H9 (cell line): ENCODE results near the gene RAET1G. TPM values are rescaled to one million over a fixed set of nuclear protein-coding genes. Genes with fewer than 3 reads are reported as not detected.

ENCODE experiments used
- DNase-seq: peaks from one replicate; pipeline ENCODE4 v3.0.0-alpha.2; 2017
- H2AFZ ChIP-seq: one replicate; pipeline ENCODE4 v1.6.1; 2013; ENCODE audit warnings: mild to moderate bottlenecking, low read length, control low read depth, moderate library complexity
- H2AK5ac ChIP-seq: 2 replicates; pipeline ENCODE4 v1.6.1; 2013; ENCODE audit warnings: low read length, control low read depth, mixed read lengths; ENCODE audit not compliant: insufficient read length
- H2BK120ac ChIP-seq: one replicate; pipeline ENCODE4 v1.6.1; 2013; ENCODE audit warnings: low read depth, mild to moderate bottlenecking, low read length, control low read depth, inconsistent platforms; ENCODE audit not compliant: poor library complexity, severe bottlenecking
- H2BK12ac ChIP-seq: 2 replicates; pipeline ENCODE4 v1.6.1; 2013; ENCODE audit warnings: low read length, control low read depth, mixed read lengths, low read depth; ENCODE audit not compliant: insufficient read length
- H2BK15ac ChIP-seq: 2 replicates; pipeline ENCODE4 v1.6.1; 2013; ENCODE audit warnings: low read depth, low read length, control low read depth
- H2BK20ac ChIP-seq: one replicate; pipeline ENCODE4 v1.6.1; 2013; ENCODE audit warnings: low read depth, mild to moderate bottlenecking, low read length, control low read depth, inconsistent platforms; ENCODE audit not compliant: poor library complexity, severe bottlenecking
- H2BK5ac ChIP-seq: 2 replicates; pipeline ENCODE4 v1.6.1; 2013; ENCODE audit warnings: low read length, control low read depth, mixed read lengths; ENCODE audit not compliant: insufficient read length
- H3K14ac ChIP-seq: 2 replicates; pipeline ENCODE4 v1.6.1; 2013; ENCODE audit warnings: low read length, control low read depth; ENCODE audit not compliant: insufficient read depth
- H3K18ac ChIP-seq: 2 replicates; pipeline ENCODE4 v1.6.1; 2013; ENCODE audit warnings: low read depth, mild to moderate bottlenecking, mixed read lengths, low read length, control low read depth; ENCODE audit not compliant: insufficient read length
- H3K23ac ChIP-seq: 2 replicates; pipeline ENCODE4 v1.6.1; 2013; ENCODE audit warnings: low read length, control low read depth, mixed read lengths, low read depth; ENCODE audit not compliant: insufficient read length
- H3K23me2 ChIP-seq: 2 replicates; pipeline ENCODE4 v1.6.1; 2013; ENCODE audit warnings: low read depth, mild to moderate bottlenecking, mixed read lengths, low read length, control low read depth; ENCODE audit not compliant: insufficient read length, poor library complexity, severe bottlenecking
- H3K27ac ChIP-seq: 2 replicates; pipeline ENCODE4 v1.5.1; 2013; ENCODE audit warnings: low read length, control low read depth, mixed read lengths, low read depth; ENCODE audit not compliant: insufficient read length
- H3K27me3 ChIP-seq: 2 replicates; pipeline ENCODE4 v1.6.1; 2013; ENCODE audit warnings: low read length, control low read depth, inconsistent platforms; ENCODE audit not compliant: insufficient read depth
- H3K4ac ChIP-seq: 2 replicates; pipeline ENCODE4 v1.6.1; 2013; ENCODE audit warnings: low read depth, mild to moderate bottlenecking, control low read depth, inconsistent platforms, low read length, moderate library complexity
- H3K4me1 ChIP-seq: 2 replicates; pipeline ENCODE4 v1.6.1; 2013; ENCODE audit warnings: low read length, control low read depth, inconsistent platforms; ENCODE audit not compliant: insufficient read depth
- H3K4me2 ChIP-seq: 2 replicates; pipeline ENCODE4 v1.6.1; 2013; ENCODE audit warnings: low read length, control low read depth, mixed read lengths; ENCODE audit not compliant: insufficient read length, insufficient read depth
- H3K56ac ChIP-seq: 2 replicates; pipeline ENCODE4 v1.6.1; 2013; ENCODE audit warnings: low read depth, mild to moderate bottlenecking, mixed read lengths, low read length, control low read depth; ENCODE audit not compliant: insufficient read length
- H3K79me1 ChIP-seq: 2 replicates; pipeline ENCODE4 v1.6.1; 2013; ENCODE audit warnings: low read depth, mild to moderate bottlenecking, moderate library complexity, low read length, control low read depth, inconsistent platforms; ENCODE audit not compliant: insufficient read depth, poor library complexity, severe bottlenecking
- H3K79me2 ChIP-seq: 2 replicates; pipeline ENCODE4 v1.6.1; 2013; ENCODE audit warnings: low read length, control low read depth, inconsistent platforms; ENCODE audit not compliant: insufficient read depth
- H3K9ac ChIP-seq: 2 replicates; pipeline ENCODE4 v1.6.1; 2013; ENCODE audit warnings: low read length, control low read depth, mixed read lengths; ENCODE audit not compliant: insufficient read length; ENCODE audit errors: extremely low read depth
- H3K9me3 ChIP-seq: one replicate; pipeline ENCODE4 v1.6.1; 2013; ENCODE audit warnings: low read depth, low read length, inconsistent platforms; ENCODE audit not compliant: control insufficient read depth
- H3T11ph ChIP-seq: one replicate; pipeline ENCODE4 v1.6.1; 2013; ENCODE audit warnings: mild to moderate bottlenecking, low read length, control low read depth, inconsistent platforms
- H4K20me1 ChIP-seq: one replicate; pipeline ENCODE4 v1.6.1; 2013; ENCODE audit not compliant: control insufficient read depth, insufficient read length, insufficient read depth
- H4K5ac ChIP-seq: 2 replicates; pipeline ENCODE4 v1.6.1; 2013; ENCODE audit warnings: low read depth, mild to moderate bottlenecking, mixed read lengths, low read length, control low read depth; ENCODE audit not compliant: insufficient read length
- H4K8ac ChIP-seq: replicated peaks from 2 replicates; pipeline ENCODE4 v1.6.1; 2013; ENCODE audit warnings: low read length, control low read depth, mixed read lengths, low read depth; ENCODE audit not compliant: insufficient read length
- H4K91ac ChIP-seq: 2 replicates; pipeline ENCODE4 v1.6.1; 2013; ENCODE audit warnings: low read depth, mild to moderate bottlenecking, moderate library complexity, mixed read lengths, low read length, control low read depth; ENCODE audit not compliant: insufficient read length
- H3K27ac Mint-ChIP-seq, 3 experiments: 2 replicates in 2 of 3; 3 replicates in 1 of 3; pipeline ENCODE4 v1.8.0; 2020 to 2021; ENCODE audit warnings: mixed read lengths in 3 of 3, mild to moderate bottlenecking in 1 of 3, moderate library complexity in 1 of 3
- H3K27me3 Mint-ChIP-seq: 2 replicates; pipeline ENCODE4 v1.8.0; 2021; ENCODE audit warnings: low read depth, mild to moderate bottlenecking, moderate library complexity, mixed read lengths
- H3K36me3 Mint-ChIP-seq, 3 experiments: 2 replicates in 2 of 3; 3 replicates in 1 of 3; pipeline ENCODE4 v1.8.0; 2020 to 2021; ENCODE audit warnings: low read depth in 3 of 3, mixed read lengths in 3 of 3; ENCODE audit not compliant: insufficient read depth in 1 of 3
- H3K4me1 Mint-ChIP-seq, 2 experiments: 2 replicates each; pipeline ENCODE4 v1.8.0; 2020; ENCODE audit warnings: mixed read lengths in 2 of 2
- H3K4me3 Mint-ChIP-seq, 2 experiments: 2 replicates in 1 of 2; 3 replicates in 1 of 2; pipeline ENCODE4 v1.8.0; 2020 to 2021; ENCODE audit warnings: mild to moderate bottlenecking in 2 of 2, mixed read lengths in 2 of 2, moderate library complexity in 1 of 2
- H3K9me3 Mint-ChIP-seq, 2 experiments: 2 replicates in 1 of 2; 3 replicates in 1 of 2; pipeline ENCODE4 v1.8.0; 2020; ENCODE audit warnings: mild to moderate bottlenecking in 2 of 2, mixed read lengths in 2 of 2, moderate library complexity in 1 of 2
- CTCF ChIP-seq: fragments of 200-600 bp; sonication (generic); conservative IDR thresholded peaks from 3 replicates; pipeline ENCODE4 v1.8.0; 2021; ENCODE audit warnings: antibody characterized with exemption, mild to moderate bottlenecking
- WGBS: extraction: QIAGEN DNeasy Blood & Tissue Kit; methylation state at CpG from one replicate; pipeline ENCODE4 v1.1.7; 2013; ENCODE audit warnings: missing lambda C conversion rate, low lambda C conversion rate, mixed read lengths; ENCODE audit not compliant: insufficient read length; ENCODE audit errors: extremely low coverage; 5-methylcytosine and 5-hydroxymethylcytosine counted together
- total RNA-seq: library from RNA; stranded (reverse); gene quantifications from 2 replicates; pipeline ENCODE4 v1.2.1, GENCODE V29; 2021

The RAET1G gene
- total RNA-seq, 1 experiment from 2014 or later: not detected

GRCh38 chr6:149942461-149942829, 19.5 kb upstream of the RAET1G start:
- H3K56ac ChIP-seq: no peak overlapping the region
- no peak overlapping the region for H4K8ac ChIP-seq
- H4K5ac ChIP-seq: no peak overlapping the region
- H2BK20ac ChIP-seq: no peak overlapping the region
- H3K14ac ChIP-seq: no peak overlapping the region
- no peak overlapping the region for H2AK5ac ChIP-seq
- H3K4ac ChIP-seq: no peak overlapping the region
- peak overlapping the region; percentile 60 for H3K4me2 ChIP-seq
- no peak overlapping the region for H3K9ac ChIP-seq
- no peaks in the 10 kb centered on the region for H3K4me1 ChIP-seq
- peaks cover 0 to 4% (median 3%) of the 10 kb centered on the region in 3 experiments; a peak in 3 of 7 replicates for H3K36me3 Mint-ChIP-seq
- peaks cover 12 to 14% of the 10 kb centered on the region in 2 experiments for H3K4me1 Mint-ChIP-seq
- H3K18ac ChIP-seq: no peak overlapping the region
- no peak overlapping the region for H3T11ph ChIP-seq
- no peak for DNase-seq
- H2AFZ ChIP-seq: no peak overlapping the region
- no peaks in the 10 kb centered on the region for H3K79me2 ChIP-seq
- TF ChIP-seq CTCF: no peak
- peaks cover 20% of the 10 kb centered on the region for H3K23me2 ChIP-seq
- H3K9me3 ChIP-seq: no peaks in the 10 kb centered on the region
- H2BK5ac ChIP-seq: no peak overlapping the region
- H3K79me1 ChIP-seq: no peaks in the 10 kb centered on the region
- no peak overlapping the region for H3K23ac ChIP-seq
- H3K27ac Mint-ChIP-seq: no peak overlapping the region
- no peaks in the 10 kb centered on the region for H4K20me1 ChIP-seq
- no peak overlapping the region for H2BK12ac ChIP-seq
- H4K91ac ChIP-seq: no peak overlapping the region
- no CpG with 5 or more reads among the region's 13 CpGs for WGBS
- peaks cover 59% of the 10 kb centered on the region for H3K27me3 ChIP-seq
- H3K27ac ChIP-seq: no peak overlapping the region
- H2BK15ac ChIP-seq: no peak overlapping the region
- no peak overlapping the region for H2BK120ac ChIP-seq
- peaks cover 0 to 9% of the 10 kb centered on the region in 2 experiments; a peak in 2 of 5 replicates for H3K9me3 Mint-ChIP-seq
- peak overlapping the region; percentile 71 to 88 for H3K4me3 Mint-ChIP-seq
- peaks cover 91% of the 10 kb centered on the region for H3K27me3 Mint-ChIP-seq
